SJCRH30 (cell line): Measurements from ENCODE around the gene OR14A16. TPM values are rescaled to one million over a fixed set of nuclear protein-coding genes. Genes with fewer than 3 reads are reported as not detected.

Experiments used
- DNase-seq, 2 experiments: peaks; one replicate each; pipeline ENCODE4 v3.0.0-alpha.2; 2015 to 2020
- H3K27ac ChIP-seq: fragments of 250-450 bp; sonication (Bioruptor Pico); 2 replicates; pipeline ENCODE4 v1.5.1; 2020; ENCODE audit warnings: mild to moderate bottlenecking, moderate library complexity
- H3K27me3 ChIP-seq: fragments of 250-450 bp; sonication (Bioruptor Pico); 2 replicates; pipeline ENCODE4 v1.5.1; 2020; ENCODE audit warnings: mild to moderate bottlenecking, moderate library complexity
- H3K36me3 ChIP-seq: fragments of 250-450 bp; sonication (Bioruptor Pico); 2 replicates; pipeline ENCODE4 v1.5.1; 2020; ENCODE audit warnings: mild to moderate bottlenecking, moderate library complexity
- H3K4me1 ChIP-seq: fragments of 250-450 bp; sonication (Bioruptor Pico); 2 replicates; pipeline ENCODE4 v1.5.1; 2020; ENCODE audit warnings: mild to moderate bottlenecking, moderate library complexity
- H3K4me3 ChIP-seq: fragments of 250-450 bp; sonication (Bioruptor Pico); 2 replicates; pipeline ENCODE4 v1.5.1; 2020; ENCODE audit warnings: mild to moderate bottlenecking, moderate library complexity
- H3K9me3 ChIP-seq: fragments of 250-450 bp; sonication (Bioruptor Pico); replicated peaks from 2 replicates; pipeline ENCODE4 v1.5.1; 2020; ENCODE audit warnings: mild to moderate bottlenecking, moderate library complexity
- total RNA-seq: library from RNA; depleted of rRNA; stranded (reverse); fragments of >200 nt; shearing (Covaris generic); gene quantifications from 2 replicates; pipeline ENCODE4 v1.2.3, GENCODE V29; 2014; rRNA removed

The OR14A16 gene
- total RNA-seq, 1 experiment from 2014 or later, result not detected

GRCh38 chr1:247840818-247841217 is 16.9 kb upstream of the OR14A16 start:
- DNase-seq, result peak; percentile 11 to 51
- Histone ChIP-seq H3K9me3 (no peaks in the 10 kb centered on the region), H3K27ac (0 out of 2 replicates have a peak overlapping the region, but pooled peaks have one; percentile 10), H3K4me3 (no peak overlapping the region), H3K36me3 (no peaks in the 10 kb centered on the region), H3K27me3 (no peaks in the 10 kb centered on the region), H3K4me1 (peaks cover 7% of the 10 kb centered on the region)

GRCh38 chr1:247833601-247834000 is 9.7 kb upstream of the OR14A16 start:
- Histone ChIP-seq H3K4me3 (no peak overlapping the region), H3K27ac (no peak overlapping the region), H3K9me3 (no peaks in the 10 kb centered on the region), H3K36me3 (no peaks in the 10 kb centered on the region), H3K4me1 (no peaks in the 10 kb centered on the region), H3K27me3 (no peaks in the 10 kb centered on the region)
- DNase-seq, result no peak

GRCh38 chr1:247829656-247830055 is 5.7 kb upstream of the OR14A16 start:
- no peaks in the 10 kb centered on the region for H3K27me3 ChIP-seq
- H3K36me3 ChIP-seq, result no peaks in the 10 kb centered on the region
- no peaks in the 10 kb centered on the region for H3K4me1 ChIP-seq
- DNase-seq, result peak in 1 of 2 experiments; percentile 2
- H3K9me3 ChIP-seq, result no peaks in the 10 kb centered on the region
- H3K27ac ChIP-seq, result no peak overlapping the region
- no peak overlapping the region for H3K4me3 ChIP-seq

GRCh38 chr1:247825362-247825761 is 1.4 kb upstream of the OR14A16 start:
- no peak overlapping the region for H3K27ac ChIP-seq
- H3K9me3 ChIP-seq, result no peaks in the 10 kb centered on the region
- no peaks in the 10 kb centered on the region for H3K4me1 ChIP-seq
- no peaks in the 10 kb centered on the region for H3K27me3 ChIP-seq
- DNase-seq, result no peak
- no peaks in the 10 kb centered on the region for H3K36me3 ChIP-seq
- H3K4me3 ChIP-seq, result no peak overlapping the region

GRCh38 chr1:247822060-247822459 is 1.9 kb downstream of the OR14A16 start:
- H3K4me3 ChIP-seq, result no peak overlapping the region
- H3K36me3 ChIP-seq, result no peaks in the 10 kb centered on the region
- H3K27me3 ChIP-seq, result no peaks in the 10 kb centered on the region
- DNase-seq, result no peak
- no peaks in the 10 kb centered on the region for H3K9me3 ChIP-seq
- no peak overlapping the region for H3K27ac ChIP-seq
- H3K4me1 ChIP-seq, result no peaks in the 10 kb centered on the region

GRCh38 chr1:247812637-247813036 is 11.3 kb downstream of the OR14A16 start:
- H3K4me1 ChIP-seq, result no peaks in the 10 kb centered on the region
- no peak overlapping the region for H3K4me3 ChIP-seq
- DNase-seq, result no peak
- H3K27me3 ChIP-seq, result no peaks in the 10 kb centered on the region
- H3K27ac ChIP-seq, result no peak overlapping the region
- H3K9me3 ChIP-seq, result no peaks in the 10 kb centered on the region
- H3K36me3 ChIP-seq, result no peaks in the 10 kb centered on the region

GRCh38 chr1:247797518-247797917 is 26.4 kb downstream of the OR14A16 start:
- H3K27me3 ChIP-seq, result no peaks in the 10 kb centered on the region
- no peaks in the 10 kb centered on the region for H3K4me1 ChIP-seq
- no peak overlapping the region for H3K4me3 ChIP-seq
- DNase-seq, result no peak
- no peaks in the 10 kb centered on the region for H3K36me3 ChIP-seq
- H3K27ac ChIP-seq, result no peak overlapping the region
- H3K9me3 ChIP-seq, result no peaks in the 10 kb centered on the region

GRCh38 chr1:247769603-247770002 is 54.3 kb downstream of the OR14A16 start:
- DNase-seq, result no peak
- Histone ChIP-seq H3K4me1 (peaks cover 5% of the 10 kb centered on the region; the same call in 1 of the 2 replicates), H3K4me3 (no peak overlapping the region), H3K27me3 (no peaks in the 10 kb centered on the region), H3K27ac (no peak overlapping the region), H3K9me3 (no peaks in the 10 kb centered on the region), H3K36me3 (no peaks in the 10 kb centered on the region)

Other genes starting within 250 kb of the OR14A16 start
- gene OR2G2, start 235.8 kb downstream of the OR14A16 start, total RNA-seq, result not detected in 2 replicates
- not detected in 2 replicates for gene OR2G3, start 218.5 kb downstream of the OR14A16 start, total RNA-seq
- not detected in 2 replicates for gene OR13G1, start 144.4 kb downstream of the OR14A16 start, total RNA-seq
- not detected in 2 replicates for gene OR6F1, start 107.5 kb downstream of the OR14A16 start, total RNA-seq
- gene OR14K1, start 85.5 kb downstream of the OR14A16 start, total RNA-seq, result not detected in 2 replicates
- gene OR14A2, start 76.0 kb downstream of the OR14A16 start, total RNA-seq, result not detected in 2 replicates
- gene OR1C1, start 63.6 kb downstream of the OR14A16 start, total RNA-seq, result not detected in 2 replicates
- gene OR11L1, start 17.8 kb upstream of the OR14A16 start, total RNA-seq, result not detected in 2 replicates
- not detected in 2 replicates for gene TRIM58, start 33.1 kb upstream of the OR14A16 start, total RNA-seq
- not detected in 2 replicates for gene OR2W3, start 71.5 kb upstream of the OR14A16 start, total RNA-seq
- gene OR2T8, start 96.1 kb upstream of the OR14A16 start, total RNA-seq, result not detected in 2 replicates
- gene OR2AJ1, start 100.8 kb upstream of the OR14A16 start, total RNA-seq, result not detected in 2 replicates
- not detected in 2 replicates for gene OR2L8, start 124.7 kb upstream of the OR14A16 start, total RNA-seq
- not detected in 2 replicates for gene OR2AK2, start 141.1 kb upstream of the OR14A16 start, total RNA-seq
- gene OR2L5, start 189.5 kb upstream of the OR14A16 start, total RNA-seq, result not detected in 2 replicates
- not detected in 2 replicates for gene OR2L2, start 206.0 kb upstream of the OR14A16 start, total RNA-seq
- not detected in 2 replicates for gene OR2L3, start 222.7 kb upstream of the OR14A16 start, total RNA-seq